NCI-H2029 treated with DMSO at 0.1 percent for 48 hours (cell line): Measurements from ENCODE around the gene SYPL1.
"Not testable (repeated sequence)": the region's sequence is repeated elsewhere in the genome, so short reads cannot be mapped to it uniquely, and the experiment has no call there.

ENCODE experiments used
- DNase-seq: peaks from one replicate; lab custom pipeline; 2025; lab: John Stamatoyannopoulos, UW

Gene SYPL1

GRCh38 chr7:106112118-106112971 is at the start of gene SYPL1:
Gene SYPL1 (minus strand): TSS chr7:106112312. CDS start chr7:106112208, 104 bp downstream.
- DNase-seq: peak; percentile 79

GRCh38 chr7:106155027-106155426 is 42.9 kb upstream of the SYPL1 start:
- DNase-seq: no peak

- DNase-seq: peak; percentile 85
Measured at GRCh38 chr7:106153891-106154449, 41.9 kb upstream of the SYPL1 start.

GRCh38 chr7:106152313-106152665 is 40.2 kb upstream of the SYPL1 start:
- no peak for DNase-seq

GRCh38 chr7:106151459-106152312 is 39.6 kb upstream of the SYPL1 start:
- DNase-seq: no peak

- no peak for DNase-seq
Measured at GRCh38 chr7:106143711-106144337, 31.7 kb upstream of the SYPL1 start.

GRCh38 chr7:106142136-106142535 is 30.0 kb upstream of the SYPL1 start:
- no peak for DNase-seq

GRCh38 chr7:106140406-106141173 is 28.5 kb upstream of the SYPL1 start:
- DNase-seq: no peak

GRCh38 chr7:106139265-106140251 is 27.4 kb upstream of the SYPL1 start:
- no peak for DNase-seq

- no peak for DNase-seq
Measured at GRCh38 chr7:106138776-106139175, 26.7 kb upstream of the SYPL1 start.

- DNase-seq: not testable (repeated sequence)
Measured at GRCh38 chr7:106138181-106138580, 26.1 kb upstream of the SYPL1 start.

- no peak for DNase-seq
Measured at GRCh38 chr7:106134241-106134640, 22.1 kb upstream of the SYPL1 start.

- DNase-seq: no peak
Measured at GRCh38 chr7:106129291-106129690, 17.2 kb upstream of the SYPL1 start.

GRCh38 chr7:106128836-106129235 is 16.7 kb upstream of the SYPL1 start:
- DNase-seq: no peak

- no peak for DNase-seq
Measured at GRCh38 chr7:106127984-106128780, 16.1 kb upstream of the SYPL1 start.

GRCh38 chr7:106126170-106126938 is 14.2 kb upstream of the SYPL1 start:
- DNase-seq: no peak

GRCh38 chr7:106125417-106125816 is 13.3 kb upstream of the SYPL1 start:
- DNase-seq: no peak

- no peak for DNase-seq
Measured at GRCh38 chr7:106124186-106124585, 12.1 kb upstream of the SYPL1 start.

GRCh38 chr7:106122713-106123112 is 10.6 kb upstream of the SYPL1 start:
- no peak for DNase-seq
